ENCODE data around the gene TMPRSS2. TPM values are rescaled to one million over a fixed set of nuclear protein-coding genes. Genes with fewer than 3 reads are reported as not detected.

TMPRSS2 gene
- 0.07 TPM for polyA plus RNA-seq (2013, experiment 1 of 2)
- 0.07 TPM for polyA plus RNA-seq (2013, experiment 2 of 2)

DNA sequence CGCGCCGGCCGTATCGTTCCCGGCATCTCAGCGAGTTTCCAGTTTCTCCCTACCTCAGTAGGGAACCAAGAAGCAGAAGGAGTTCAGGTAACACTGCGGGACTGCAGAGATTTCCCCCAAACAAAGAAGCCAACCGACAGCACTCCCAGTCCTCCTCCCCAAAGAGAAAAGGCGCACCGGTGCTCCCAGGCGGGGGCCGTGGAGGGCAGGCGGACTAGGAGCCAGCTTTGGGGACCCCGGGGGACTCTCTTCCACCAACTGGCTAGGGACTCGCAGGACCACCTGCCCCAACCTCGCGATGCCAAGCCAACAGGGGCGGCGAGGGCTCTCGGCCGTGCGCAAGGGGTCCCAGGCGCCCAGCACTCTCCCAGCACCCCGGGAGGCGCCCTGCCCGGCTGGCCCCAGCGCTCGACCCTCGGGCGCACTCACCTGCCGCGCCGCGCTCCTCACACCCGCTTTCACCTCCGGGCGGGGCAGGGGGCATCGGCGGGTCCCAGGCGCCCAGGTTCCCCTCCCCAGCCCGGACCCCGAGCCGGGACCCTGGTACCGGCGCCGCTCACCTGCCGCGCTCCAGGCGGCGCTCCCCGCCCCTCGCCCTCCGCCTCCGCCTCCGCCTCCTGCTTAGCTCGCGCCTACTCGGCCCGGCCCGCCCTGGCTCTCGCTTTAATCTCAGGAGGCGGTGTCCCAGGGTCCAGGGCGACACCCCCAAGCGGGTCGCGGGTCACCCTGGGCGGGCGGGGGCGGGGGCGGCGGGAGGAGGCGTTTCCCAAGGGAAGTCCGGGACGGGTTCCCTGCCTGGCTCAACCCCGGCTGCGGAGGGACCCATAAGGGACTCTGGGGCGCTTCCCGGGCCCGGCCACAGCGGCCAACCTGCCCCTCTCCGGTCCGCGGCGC, at the start of gene TMPRSS2:
TSS of gene TMPRSS2 (minus strand) at position 638 of the 894 bp plus-strand sequence. CDS start 10,025 bp downstream, outside the sequence.
- Histone ChIP-seq H3K4me3 (ENCODE audit: low read length in 2 of 2) (peak within 1 kb of the TSS in 1 of 2 donors; percentile 82), H2BK15ac (ENCODE audit: low read length) (peak within 1 kb of the TSS; percentile 88), H3K27ac (replicated peaks; ENCODE audit: low read length) (no peak within 1 kb of the TSS), H3K27me3 (ENCODE audit: control insufficient read depth in 3 of 3, insufficient read depth in 3 of 3, low read depth in 1 of 3, low read length in 3 of 3) (peaks cover 18 to 56% (median 46%) of the 10 kb centered on the region in 3 experiments), H2BK5ac (ENCODE audit: low read length) (no peak within 1 kb of the TSS), H3K4ac (ENCODE audit: low read length) (no peak within 1 kb of the TSS), H3K9ac (ENCODE audit: low read depth, low read length, poor library complexity) (no peak within 1 kb of the TSS), H3K36me3 (replicated peaks in 1 of 2; ENCODE audit: control insufficient read depth in 2 of 2, insufficient read depth in 2 of 2, low read length in 2 of 2) (no peaks in the 10 kb centered on the region), H3K4me1 (ENCODE audit: control insufficient read depth in 2 of 2, insufficient read depth in 1 of 2, low read depth in 1 of 2, low read length in 2 of 2) (peaks cover 0 to 9% of the 10 kb centered on the region in 2 donors), H4K8ac (ENCODE audit: low read depth, low read length) (no peak within 1 kb of the TSS), H3K79me1 (ENCODE audit: low read depth, low read length) (no peaks in the 10 kb centered on the region), H2AFZ (ENCODE audit: low read length) (no peak within 1 kb of the TSS), H2BK120ac (ENCODE audit: low read depth, low read length) (no peak within 1 kb of the TSS), H3K4me2 (ENCODE audit: insufficient read depth, low read length, poor library complexity, severe bottlenecking) (peak within 1 kb of the TSS; percentile 93), H3K14ac (ENCODE audit: low read length) (peak within 1 kb of the TSS; percentile 79), H4K91ac (ENCODE audit: low read depth, low read length, poor library complexity) (no peak within 1 kb of the TSS), H3K23ac (ENCODE audit: low read depth, low read length, poor library complexity) (peak within 1 kb of the TSS; percentile 77), H2BK12ac (ENCODE audit: low read length) (no peak within 1 kb of the TSS), H3K9me3 (replicated peaks in 1 of 2; ENCODE audit: control insufficient read depth in 2 of 2, insufficient read depth in 1 of 2, low read depth in 1 of 2, low read length in 2 of 2) (peaks cover 0 to 2% of the 10 kb centered on the region in 2 donors), H3K18ac (ENCODE audit: low read length) (peak within 1 kb of the TSS; percentile 91), H2AK5ac (ENCODE audit: low read depth, low read length) (no peak within 1 kb of the TSS)
- peak; percentile 30 for DNase-seq (ENCODE audit: low spot score)
- no CpG with 5 or more reads among the region's 85 CpGs for WGBS, 2 donors (ENCODE audit: extremely low coverage in 2 of 2, insufficient read length in 2 of 2, insufficient replicate concordance in 1 of 2)

DNA sequence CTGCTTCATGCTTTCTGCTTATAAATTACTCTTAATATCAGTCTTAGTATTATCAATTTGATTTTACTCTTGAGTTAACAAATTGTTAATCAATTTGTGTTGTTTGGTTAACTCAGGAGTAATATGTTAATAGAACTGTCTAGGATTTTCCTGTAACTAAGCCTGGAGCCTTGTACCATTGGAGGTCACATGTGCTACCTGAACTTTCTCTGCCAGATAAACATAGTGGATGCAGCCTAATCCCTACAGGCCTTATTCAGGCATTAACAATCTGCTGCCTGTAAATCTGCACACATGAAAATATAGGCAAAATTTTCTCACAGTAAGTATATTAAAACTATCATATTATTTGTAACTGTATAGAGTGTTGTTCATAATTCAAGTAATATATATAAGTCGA, 47.1 kb upstream of the TMPRSS2 start:
- Histone ChIP-seq H2BK15ac (ENCODE audit: low read length) (no peak overlapping the region), H3K23ac (ENCODE audit: low read depth, low read length, poor library complexity) (no peak overlapping the region), H3K9me3 (replicated peaks in 1 of 2; ENCODE audit: control insufficient read depth in 2 of 2, insufficient read depth in 1 of 2, low read depth in 1 of 2, low read length in 2 of 2) (no peaks in the 10 kb centered on the region), H3K79me1 (ENCODE audit: low read depth, low read length) (no peaks in the 10 kb centered on the region), H3K36me3 (replicated peaks in 1 of 2; ENCODE audit: control insufficient read depth in 2 of 2, insufficient read depth in 2 of 2, low read length in 2 of 2) (no peaks in the 10 kb centered on the region), H3K18ac (ENCODE audit: low read length) (no peak overlapping the region), H4K91ac (ENCODE audit: low read depth, low read length, poor library complexity) (no peak overlapping the region), H3K4me1 (ENCODE audit: control insufficient read depth in 2 of 2, insufficient read depth in 1 of 2, low read depth in 1 of 2, low read length in 2 of 2) (no peaks in the 10 kb centered on the region), H2AFZ (ENCODE audit: low read length) (no peak overlapping the region), H4K8ac (ENCODE audit: low read depth, low read length) (no peak overlapping the region), H2BK5ac (ENCODE audit: low read length) (no peak overlapping the region), H3K4me2 (ENCODE audit: insufficient read depth, low read length, poor library complexity, severe bottlenecking) (no peak overlapping the region), H3K27me3 (ENCODE audit: control insufficient read depth in 3 of 3, insufficient read depth in 3 of 3, low read depth in 1 of 3, low read length in 3 of 3) (no peaks in the 10 kb centered on the region), H2AK5ac (ENCODE audit: low read depth, low read length) (no peak overlapping the region), H3K27ac (replicated peaks; ENCODE audit: low read length) (no peak overlapping the region), H3K4ac (ENCODE audit: low read length) (no peak overlapping the region), H3K9ac (ENCODE audit: low read depth, low read length, poor library complexity) (no peak overlapping the region), H2BK12ac (ENCODE audit: low read length) (no peak overlapping the region), H2BK120ac (ENCODE audit: low read depth, low read length) (no peak overlapping the region), H3K4me3 (ENCODE audit: low read length in 2 of 2) (no peak overlapping the region), H3K14ac (ENCODE audit: low read length) (no peak overlapping the region)
- no peak for DNase-seq (ENCODE audit: low spot score)
- no CpG with 5 or more reads among the region's 1 CpG for WGBS, 2 donors (ENCODE audit: extremely low coverage in 2 of 2, insufficient read length in 2 of 2, insufficient replicate concordance in 1 of 2)

DNA sequence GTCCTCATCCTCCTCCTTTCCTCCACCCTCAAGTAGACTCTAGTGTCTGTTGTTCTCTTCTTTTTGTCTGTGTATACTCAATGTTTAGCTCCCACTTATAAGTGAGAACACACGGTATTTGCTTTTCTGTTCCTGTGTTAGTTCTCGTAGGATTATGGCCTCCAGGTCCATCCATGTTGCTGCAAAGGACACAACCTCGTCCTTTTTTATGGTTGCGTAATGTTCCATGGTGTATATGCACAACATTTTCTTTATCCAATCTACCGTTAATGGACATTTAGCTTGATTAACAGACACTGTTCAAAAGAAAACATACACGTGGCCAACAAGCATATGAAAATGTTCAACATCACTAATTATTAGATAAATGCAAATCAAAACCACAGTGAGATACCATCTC, 44.3 kb upstream of the TMPRSS2 start:
- no peaks in the 10 kb centered on the region for H3K36me3 ChIP-seq (replicated peaks in 1 of 2; ENCODE audit: control insufficient read depth in 2 of 2, insufficient read depth in 2 of 2, low read length in 2 of 2)
- DNase-seq (ENCODE audit: low spot score): no peak
- H3K9me3 ChIP-seq (replicated peaks in 1 of 2; ENCODE audit: control insufficient read depth in 2 of 2, insufficient read depth in 1 of 2, low read depth in 1 of 2, low read length in 2 of 2): no peaks in the 10 kb centered on the region
- no peak overlapping the region for H3K14ac ChIP-seq (ENCODE audit: low read length)
- H3K9ac ChIP-seq (ENCODE audit: low read depth, low read length, poor library complexity): no peak overlapping the region
- H2BK15ac ChIP-seq (ENCODE audit: low read length): no peak overlapping the region
- no peak overlapping the region for H2BK120ac ChIP-seq (ENCODE audit: low read depth, low read length)
- H3K23ac ChIP-seq (ENCODE audit: low read depth, low read length, poor library complexity): no peak overlapping the region
- H3K27ac ChIP-seq (replicated peaks; ENCODE audit: low read length): no peak overlapping the region
- no CpG with 5 or more reads among the region's 6 CpGs for WGBS, 2 donors (ENCODE audit: extremely low coverage in 2 of 2, insufficient read length in 2 of 2, insufficient replicate concordance in 1 of 2)
- H3K4me1 ChIP-seq (ENCODE audit: control insufficient read depth in 2 of 2, insufficient read depth in 1 of 2, low read depth in 1 of 2, low read length in 2 of 2): peaks cover 0 to 4% of the 10 kb centered on the region in 2 donors
- H4K91ac ChIP-seq (ENCODE audit: low read depth, low read length, poor library complexity): no peak overlapping the region
- H2AFZ ChIP-seq (ENCODE audit: low read length): no peak overlapping the region
- H3K4ac ChIP-seq (ENCODE audit: low read length): no peak overlapping the region
- H2BK5ac ChIP-seq (ENCODE audit: low read length): no peak overlapping the region
- H3K79me1 ChIP-seq (ENCODE audit: low read depth, low read length): no peaks in the 10 kb centered on the region
- no peak overlapping the region for H2AK5ac ChIP-seq (ENCODE audit: low read depth, low read length)
- H2BK12ac ChIP-seq (ENCODE audit: low read length): no peak overlapping the region
- no peak overlapping the region for H3K4me2 ChIP-seq (ENCODE audit: insufficient read depth, low read length, poor library complexity, severe bottlenecking)
- H3K4me3 ChIP-seq (ENCODE audit: low read length in 2 of 2): no peak overlapping the region
- no peak overlapping the region for H4K8ac ChIP-seq (ENCODE audit: low read depth, low read length)
- H3K18ac ChIP-seq (ENCODE audit: low read length): no peak overlapping the region
- H3K27me3 ChIP-seq (ENCODE audit: control insufficient read depth in 3 of 3, insufficient read depth in 3 of 3, low read depth in 1 of 3, low read length in 3 of 3): no peaks in the 10 kb centered on the region

DNA sequence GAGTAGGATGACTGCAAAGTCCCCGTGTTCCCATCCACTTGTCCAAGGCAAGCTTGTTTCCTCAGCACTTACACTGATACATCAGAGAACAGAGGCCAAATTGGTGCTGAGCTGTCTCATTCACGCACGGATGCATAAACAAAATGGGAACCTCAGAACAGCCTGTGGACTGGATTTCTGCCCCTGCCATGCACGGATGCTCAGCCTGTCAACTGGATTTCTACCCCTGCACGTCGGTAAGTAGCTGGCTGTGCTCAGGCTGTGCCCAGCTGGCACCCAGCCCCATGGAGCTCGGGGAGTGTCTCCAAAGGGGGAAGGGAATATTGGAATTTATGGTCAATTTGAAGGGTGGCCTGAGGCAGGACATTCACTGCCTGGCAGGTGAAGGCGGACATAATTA, 40.8 kb upstream of the TMPRSS2 start:
- H4K8ac ChIP-seq (ENCODE audit: low read depth, low read length): no peak overlapping the region
- H3K9ac ChIP-seq (ENCODE audit: low read depth, low read length, poor library complexity): no peak overlapping the region
- H3K36me3 ChIP-seq (replicated peaks in 1 of 2; ENCODE audit: control insufficient read depth in 2 of 2, insufficient read depth in 2 of 2, low read length in 2 of 2): no peaks in the 10 kb centered on the region
- no peak overlapping the region for H2AK5ac ChIP-seq (ENCODE audit: low read depth, low read length)
- no peak overlapping the region for H2BK5ac ChIP-seq (ENCODE audit: low read length)
- DNase-seq (ENCODE audit: low spot score): peak; percentile 11
- no peak overlapping the region for H2BK15ac ChIP-seq (ENCODE audit: low read length)
- H3K4me1 ChIP-seq (ENCODE audit: control insufficient read depth in 2 of 2, insufficient read depth in 1 of 2, low read depth in 1 of 2, low read length in 2 of 2): peaks cover 0 to 4% of the 10 kb centered on the region in 2 donors
- no peak overlapping the region for H4K91ac ChIP-seq (ENCODE audit: low read depth, low read length, poor library complexity)
- WGBS, 2 donors (ENCODE audit: extremely low coverage in 2 of 2, insufficient read length in 2 of 2, insufficient replicate concordance in 1 of 2): no CpG with 5 or more reads among the region's 8 CpGs
- H3K9me3 ChIP-seq (replicated peaks in 1 of 2; ENCODE audit: control insufficient read depth in 2 of 2, insufficient read depth in 1 of 2, low read depth in 1 of 2, low read length in 2 of 2): no peaks in the 10 kb centered on the region
- H3K79me1 ChIP-seq (ENCODE audit: low read depth, low read length): no peaks in the 10 kb centered on the region
- no peaks in the 10 kb centered on the region for H3K27me3 ChIP-seq (ENCODE audit: control insufficient read depth in 3 of 3, insufficient read depth in 3 of 3, low read depth in 1 of 3, low read length in 3 of 3)
- no peak overlapping the region for H3K18ac ChIP-seq (ENCODE audit: low read length)
- no peak overlapping the region for H3K4me3 ChIP-seq (ENCODE audit: low read length in 2 of 2)
- no peak overlapping the region for H3K23ac ChIP-seq (ENCODE audit: low read depth, low read length, poor library complexity)
- no peak overlapping the region for H2AFZ ChIP-seq (ENCODE audit: low read length)
- H2BK12ac ChIP-seq (ENCODE audit: low read length): no peak overlapping the region
- H2BK120ac ChIP-seq (ENCODE audit: low read depth, low read length): no peak overlapping the region
- no peak overlapping the region for H3K4me2 ChIP-seq (ENCODE audit: insufficient read depth, low read length, poor library complexity, severe bottlenecking)
- H3K4ac ChIP-seq (ENCODE audit: low read length): no peak overlapping the region
- no peak overlapping the region for H3K14ac ChIP-seq (ENCODE audit: low read length)
- H3K27ac ChIP-seq (replicated peaks; ENCODE audit: low read length): no peak overlapping the region

All from neuronal stem cell (in vitro differentiated cells).